ENCODE results near the gene TIAM1.

DNA sequence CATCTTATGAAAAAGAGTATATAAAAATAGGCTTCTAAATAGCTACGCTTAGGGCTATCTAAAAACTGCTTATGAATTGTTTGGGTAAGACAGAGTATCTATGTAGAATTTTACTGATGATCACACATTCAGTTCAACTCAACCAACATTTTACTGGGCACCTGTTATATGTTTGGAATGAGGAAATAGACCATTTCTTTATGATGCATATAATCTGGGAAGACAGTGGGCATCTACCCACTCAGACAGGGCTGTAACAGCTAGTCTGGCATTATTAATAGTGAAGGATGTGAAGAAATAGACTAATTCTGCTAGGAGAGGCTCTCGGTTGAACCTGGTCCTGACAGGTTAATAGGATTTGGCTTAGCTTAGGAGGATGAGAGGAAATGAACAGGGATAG is 56.9 kb downstream of the TIAM1 start:
- no peak for TF ChIP-seq CTCF (IDR thresholded peaks at IDR 0.05; ENCODE audit: insufficient read depth, low read length, poor library complexity, severe bottlenecking)
- TF ChIP-seq EZH2phosphoT487 (conservative IDR thresholded peaks at IDR 0.05; ENCODE audit: low read length), result no peak

Data from SU-DHL-6 (cell line).